Esophagus muscularis mucosa (tissue), 4 donors: ENCODE measurements around the gene TMA7. TPM values are rescaled to one million over a fixed set of nuclear protein-coding genes. Genes with fewer than 3 reads are reported as not detected.
A peak's percentile ranks its signal among the peaks of the same experiment; 100 is the strongest.

Experiments used
- DNase-seq: peaks from one replicate; pipeline ENCODE4 v3.0.0-alpha.2; 2017; ENCODE audit errors: extremely low spot score
- H3K27ac ChIP-seq, 4 donors: fragments of 200-600 bp; sonication (generic); replicated peaks in 1 of 4; 1 replicate in 3 of 4; 2 replicates in 1 of 4; pipeline ENCODE4 v1.5.1; 2016 to 2019; ENCODE audit warnings: mild to moderate bottlenecking in 1 of 4
- H3K27me3 ChIP-seq, 4 donors: fragments of 200-600 bp; sonication (generic); one replicate each; pipeline versions ENCODE4 v1.5.1 to v1.6.0; 2016 to 2019
- H3K36me3 ChIP-seq, 4 donors: fragments of 200-600 bp; sonication (generic); one replicate each; pipeline ENCODE4 v1.5.1; 2016 to 2019
- H3K4me1 ChIP-seq, 4 donors: fragments of 200-600 bp; sonication (generic); one replicate each; pipeline ENCODE4 v1.5.1; 2016 to 2019
- H3K4me3 ChIP-seq, 4 donors: fragments of 200-600 bp; sonication (generic); 1 replicate in 2 of 4; 2 replicates in 2 of 4; pipeline ENCODE4 v1.5.1; 2016 to 2019; ENCODE audit warnings: mild to moderate bottlenecking in 4 of 4, moderate library complexity in 1 of 4
- H3K9me3 ChIP-seq, 4 donors: fragments of 200-600 bp; sonication (generic); 1 replicate in 3 of 4; 2 replicates in 1 of 4; pipeline ENCODE4 v1.5.1; 2016 to 2019
- CTCF ChIP-seq, 3 experiments: fragments of 200-600 bp in 2 of 3; fragments of 450-650 bp in 1 of 3; sonication (generic) in 2 of 3; IDR thresholded peaks; one replicate each; pipeline ENCODE4 v1.5.1; 2017 to 2019; ENCODE audit warnings: antibody characterized with exemption in 3 of 3, mild to moderate bottlenecking in 2 of 3, moderate library complexity in 1 of 3
- EP300 ChIP-seq: sonication (generic); formaldehyde crosslinking; IDR thresholded peaks from one replicate; pipeline ENCODE4 v1.6.1; 2017; ENCODE audit warnings: antibody characterized with exemption
- POLR2A ChIP-seq: fragments of 450-650 bp; IDR thresholded peaks from one replicate; pipeline ENCODE4 v1.6.1; 2017; ENCODE audit warnings: antibody characterized with exemption, moderate library complexity, mild to moderate bottlenecking, low read depth
- POLR2AphosphoS5 ChIP-seq, 2 donors: sonication (generic); formaldehyde crosslinking; IDR thresholded peaks; one replicate each; pipeline ENCODE4 v1.6.1; 2017; ENCODE audit warnings: antibody characterized with exemption in 2 of 2
- WGBS: methylation state at CpG from one replicate; pipeline ENCODE4 v1.1.5; 2018; 5-methylcytosine and 5-hydroxymethylcytosine counted together
- intact Hi-C: fragments of 100-400 bp; cut with DNase I; formaldehyde crosslinking; loops from one replicate; pipeline ENCODE4 v1.15.1; 2023
- total RNA-seq, 4 donors: library from RNA; depleted of rRNA; stranded (reverse); fragments of >200 nt; gene quantifications; one replicate each; pipeline versions ENCODE4 v1.1.0 to v1.2.1, GENCODE V29; 2016

Gene TMA7
- total RNA-seq, 4 donors from 2014 or later, result 167 to 270 (median 205) TPM

GRCh38 chr3:48431224-48432029, 8.6 kb upstream of the TMA7 start:
- 83% methylated on average over 8 of the region's 8 CpGs for WGBS

GRCh38 chr3:48432411-48433371, 7.4 kb upstream of the TMA7 start:
- DNase-seq, result no peak
- H3K4me3 ChIP-seq, result peak overlapping the region in 3 of 4 donors; percentile 25 to 45 (median 25)
- peaks cover 43 to 75% (median 71%) of the 10 kb centered on the region in 4 donors for H3K4me1 ChIP-seq
- H3K27ac ChIP-seq, result peak overlapping the region; percentile 93 to 99 (median 98)
- H3K27me3 ChIP-seq, result no peaks in the 10 kb centered on the region
- no peaks in the 10 kb centered on the region for H3K9me3 ChIP-seq
- intact Hi-C loops, result no loop called here
- TF ChIP-seq CTCF (IDR thresholded peaks at IDR 0.05), result no peak
- TF ChIP-seq EP300, result no peak
- TF ChIP-seq POLR2AphosphoS5 (IDR thresholded peaks at IDR 0.05), result no peak
- no peak for TF ChIP-seq POLR2A
- 86% methylated on average over 10 of the region's 16 CpGs for WGBS
- H3K36me3 ChIP-seq, result peaks cover 0 to 17% (median 14%) of the 10 kb centered on the region in 4 donors

More at GRCh38 chr3:48431224-48432029, 8.6 kb upstream of the TMA7 start:
- intact Hi-C loops, result no loop called here
- Histone ChIP-seq H3K27ac (peak overlapping the region; percentile 93 to 99 (median 98)), H3K27me3 (no peaks in the 10 kb centered on the region), H3K36me3 (peaks cover 0 to 17% (median 14%) of the 10 kb centered on the region in 4 donors), H3K4me3 (no peak overlapping the region), H3K4me1 (peaks cover 54 to 88% (median 83%) of the 10 kb centered on the region in 4 donors), H3K9me3 (no peaks in the 10 kb centered on the region)
- TF ChIP-seq EP300, result no peak
- DNase-seq, result no peak

GRCh38 chr3:48433472-48434118, 6.5 kb upstream of the TMA7 start:
- no peak for DNase-seq
- Histone ChIP-seq H3K27ac (peak overlapping the region; percentile 93 to 99 (median 98)), H3K4me1 (peaks cover 35 to 67% (median 62%) of the 10 kb centered on the region in 4 donors), H3K9me3 (no peaks in the 10 kb centered on the region), H3K27me3 (no peaks in the 10 kb centered on the region), H3K36me3 (peaks cover 0 to 17% (median 14%) of the 10 kb centered on the region in 4 donors), H3K4me3 (peak overlapping the region; percentile 20 to 45 (median 25))
- WGBS, result 66% methylated on average over 10 of the region's 12 CpGs
- no peak for TF ChIP-seq EP300
- TF ChIP-seq POLR2A, result no peak
- TF ChIP-seq POLR2AphosphoS5 (IDR thresholded peaks at IDR 0.05), result peak in 1 of 2 donors; percentile 78
- TF ChIP-seq CTCF (IDR thresholded peaks at IDR 0.05), result no peak
- intact Hi-C loops, result no loop called here

- H3K4me1 ChIP-seq, result peaks cover 42 to 75% (median 71%) of the 10 kb centered on the region in 4 donors
- no peak overlapping the region for H3K4me3 ChIP-seq
- DNase-seq, result no peak
- H3K27ac ChIP-seq, result peak overlapping the region; percentile 93 to 99 (median 98)
- 64% methylated on average over 10 of the region's 15 CpGs for WGBS
- H3K27me3 ChIP-seq, result no peaks in the 10 kb centered on the region
- intact Hi-C loops, result loop anchor here (1.0 kb wide), 1 partner anchor 33 kb away; no protein-coding TSS in a partner anchor
- peaks cover 0 to 17% (median 14%) of the 10 kb centered on the region in 4 donors for H3K36me3 ChIP-seq
- H3K9me3 ChIP-seq, result no peaks in the 10 kb centered on the region
- TF ChIP-seq CTCF (IDR thresholded peaks at IDR 0.05) (no peak), POLR2AphosphoS5 (IDR thresholded peaks at IDR 0.05) (no peak)
These were observed 5.3 kb upstream of the TMA7 start for GRCh38 chr3:48434591-48435222.
